Neural cell (in vitro differentiated cells): ENCODE data around the gene RSU1. TPM values are rescaled to one million over a fixed set of nuclear protein-coding genes. Genes with fewer than 3 reads are reported as not detected.

Source experiments
- H2AFZ ChIP-seq: fragments of 200-600, 300-800 bp; sonication (generic), shearing (Covaris generic); 2 replicates; pipeline ENCODE4 v1.6.0; 2014; ENCODE audit warnings: low read depth, mild to moderate bottlenecking, antibody characterized with exemption, low read length, moderate library complexity
- H3F3A ChIP-seq: fragments of 200-600 bp; shearing (Covaris generic); 2 replicates; pipeline ENCODE4 v1.6.1; 2016; ENCODE audit warnings: mild to moderate bottlenecking, moderate library complexity, mixed read lengths, antibody characterized with exemption, low read length; ENCODE audit not compliant: insufficient read depth, poor library complexity, severe bottlenecking
- H3K27ac ChIP-seq: fragments of 200-600, 300-800 bp; sonication (generic), shearing (Covaris generic); 2 replicates; pipeline ENCODE4 v1.5.1; 2014; ENCODE audit warnings: mild to moderate bottlenecking, low read length, moderate library complexity
- H3K27me3 ChIP-seq: fragments of 300-800, 200-600 bp; sonication (generic), shearing (Covaris generic); 2 replicates; pipeline ENCODE4 v1.6.0; 2014; ENCODE audit warnings: mild to moderate bottlenecking, low read depth, low read length, moderate library complexity; ENCODE audit not compliant: insufficient read depth
- H3K36me3 ChIP-seq: fragments of 300-800, 200-600 bp; sonication (generic), shearing (Covaris generic); 2 replicates; pipeline ENCODE4 v1.5.1; 2014; ENCODE audit warnings: mild to moderate bottlenecking, antibody characterized with exemption, low read length, moderate library complexity; ENCODE audit not compliant: insufficient read depth
- H3K4me2 ChIP-seq: fragments of 300-800, 200-600 bp; sonication (generic), shearing (Covaris generic); 2 replicates; pipeline ENCODE4 v1.6.0; 2014; ENCODE audit warnings: mild to moderate bottlenecking, low read length
- H3K4me3 ChIP-seq: fragments of 300-800, 200-600 bp; sonication (generic), shearing (Covaris generic); 2 replicates; pipeline ENCODE4 v1.5.1; 2014; ENCODE audit warnings: mild to moderate bottlenecking, low read length, moderate library complexity
- H3K79me2 ChIP-seq: fragments of 200-600 bp; shearing (Covaris generic); replicated peaks from 2 replicates; pipeline ENCODE4 v1.6.0; 2014; ENCODE audit warnings: mild to moderate bottlenecking, low read length, moderate library complexity; ENCODE audit not compliant: insufficient read depth
- H3K9ac ChIP-seq: fragments of 300-800, 200-600 bp; sonication (generic), shearing (Covaris generic); 2 replicates; pipeline ENCODE4 v1.6.1; 2016; ENCODE audit warnings: mild to moderate bottlenecking, low read length, mixed read lengths
- H3K9me2 ChIP-seq: fragments of 200-600 bp; shearing (Covaris generic); 2 replicates; pipeline ENCODE4 v1.6.1; 2016; ENCODE audit warnings: mild to moderate bottlenecking, low read length, mixed read lengths; ENCODE audit not compliant: insufficient read depth
- H3K9me3 ChIP-seq: fragments of 200-600, 300-800 bp; sonication (generic), shearing (Covaris generic); 2 replicates; pipeline ENCODE4 v1.6.1; 2016; ENCODE audit warnings: mild to moderate bottlenecking, mixed run types, low read length, moderate library complexity, mixed read lengths
- H4K20me1 ChIP-seq: fragments of 200-600 bp; shearing (Covaris generic); 2 replicates; pipeline ENCODE4 v1.6.1; 2016; ENCODE audit warnings: mild to moderate bottlenecking, mixed run types; ENCODE audit not compliant: insufficient read depth
- CTCF ChIP-seq: fragments of 450-650 bp; IDR thresholded peaks from 2 replicates; pipeline ENCODE4 v1.5.1; 2014; ENCODE audit warnings: antibody characterized with exemption, mild to moderate bottlenecking, moderate library complexity; ENCODE audit not compliant: poor library complexity, severe bottlenecking
- EP300 ChIP-seq: fragments of 450-650 bp; conservative IDR thresholded peaks from 2 replicates; pipeline ENCODE4 v1.6.1; 2014; ENCODE audit warnings: antibody characterized with exemption, mild to moderate bottlenecking, moderate library complexity; ENCODE audit not compliant: poor library complexity, severe bottlenecking
- EZH2 ChIP-seq: fragments of 200-600, 300-800 bp; shearing (Covaris generic), sonication (generic); IDR thresholded peaks from 2 replicates; pipeline ENCODE4 v1.6.1; 2014; ENCODE audit warnings: antibody characterized with exemption, low read length, borderline replicate concordance, mild to moderate bottlenecking; ENCODE audit not compliant: insufficient read depth, poor library complexity, severe bottlenecking
- MXI1 ChIP-seq: fragments of 450-650 bp; conservative IDR thresholded peaks from 2 replicates; pipeline ENCODE4 v1.6.1; 2014; ENCODE audit warnings: antibody characterized with exemption, mild to moderate bottlenecking; ENCODE audit not compliant: poor library complexity, severe bottlenecking
- POLR2AphosphoS5 ChIP-seq: IDR thresholded peaks from 2 replicates; pipeline ENCODE4 v1.6.1; 2012
- RAD21 ChIP-seq: fragments of 450-650 bp; conservative IDR thresholded peaks from 2 replicates; pipeline ENCODE4 v1.6.1; 2014; ENCODE audit warnings: antibody characterized with exemption, mild to moderate bottlenecking, moderate library complexity
- REST ChIP-seq: IDR thresholded peaks from 2 replicates; pipeline ENCODE4 v1.6.1; 2012; ENCODE audit warnings: borderline replicate concordance
- SMC3 ChIP-seq: fragments of 450-650 bp; conservative IDR thresholded peaks from 2 replicates; pipeline ENCODE4 v1.6.1; 2014; ENCODE audit warnings: antibody characterized with exemption, mild to moderate bottlenecking, moderate library complexity; ENCODE audit not compliant: poor library complexity
- TAF1 ChIP-seq: IDR thresholded peaks from 2 replicates; pipeline ENCODE4 v1.6.1; 2012; ENCODE audit warnings: low read depth
- polyA plus RNA-seq: library from polyadenylated mRNA; depleted of rRNA; stranded (reverse); fragments of >200 nt; gene quantifications from 2 replicates; pipeline ENCODE4 v1.2.3, GENCODE V29; 2014

The RSU1 gene
- polyA plus RNA-seq, 1 donor from 2014 or later = 18.7 TPM

DNA sequence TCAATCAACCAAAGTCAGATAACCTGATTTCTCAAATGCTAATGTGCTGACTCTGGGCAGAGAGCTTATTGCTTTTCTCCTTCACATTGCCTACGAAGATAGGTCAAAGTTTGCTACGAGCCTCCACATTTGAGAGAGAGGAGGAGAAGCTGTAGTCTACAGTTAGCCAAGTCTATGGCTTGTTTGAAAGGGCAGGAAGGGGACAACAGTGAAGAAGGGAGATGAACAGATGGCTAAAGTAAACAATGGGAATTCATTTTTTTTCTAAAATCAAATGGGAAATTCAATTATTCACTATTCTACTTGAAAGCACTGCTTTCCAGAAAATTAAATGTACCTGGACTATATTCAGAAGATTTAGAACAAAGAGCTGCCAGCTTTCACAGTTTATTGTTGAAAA is 168.9 kb downstream of the RSU1 start:
- H3K9me3 ChIP-seq = no peaks in the 10 kb centered on the region
- no peak for TF ChIP-seq TAF1
- H3K4me2 ChIP-seq = no peak overlapping the region
- no peak overlapping the region for H3K4me3 ChIP-seq
- H4K20me1 ChIP-seq = no peaks in the 10 kb centered on the region
- H3K27ac ChIP-seq = no peak overlapping the region
- H3F3A ChIP-seq = no peaks in the 10 kb centered on the region
- H2AFZ ChIP-seq = no peak overlapping the region
- H3K36me3 ChIP-seq = no peaks in the 10 kb centered on the region
- H3K27me3 ChIP-seq = no peaks in the 10 kb centered on the region
- H3K9me2 ChIP-seq = no peaks in the 10 kb centered on the region
- no peak overlapping the region for H3K9ac ChIP-seq
- no peaks in the 10 kb centered on the region for H3K79me2 ChIP-seq

DNA sequence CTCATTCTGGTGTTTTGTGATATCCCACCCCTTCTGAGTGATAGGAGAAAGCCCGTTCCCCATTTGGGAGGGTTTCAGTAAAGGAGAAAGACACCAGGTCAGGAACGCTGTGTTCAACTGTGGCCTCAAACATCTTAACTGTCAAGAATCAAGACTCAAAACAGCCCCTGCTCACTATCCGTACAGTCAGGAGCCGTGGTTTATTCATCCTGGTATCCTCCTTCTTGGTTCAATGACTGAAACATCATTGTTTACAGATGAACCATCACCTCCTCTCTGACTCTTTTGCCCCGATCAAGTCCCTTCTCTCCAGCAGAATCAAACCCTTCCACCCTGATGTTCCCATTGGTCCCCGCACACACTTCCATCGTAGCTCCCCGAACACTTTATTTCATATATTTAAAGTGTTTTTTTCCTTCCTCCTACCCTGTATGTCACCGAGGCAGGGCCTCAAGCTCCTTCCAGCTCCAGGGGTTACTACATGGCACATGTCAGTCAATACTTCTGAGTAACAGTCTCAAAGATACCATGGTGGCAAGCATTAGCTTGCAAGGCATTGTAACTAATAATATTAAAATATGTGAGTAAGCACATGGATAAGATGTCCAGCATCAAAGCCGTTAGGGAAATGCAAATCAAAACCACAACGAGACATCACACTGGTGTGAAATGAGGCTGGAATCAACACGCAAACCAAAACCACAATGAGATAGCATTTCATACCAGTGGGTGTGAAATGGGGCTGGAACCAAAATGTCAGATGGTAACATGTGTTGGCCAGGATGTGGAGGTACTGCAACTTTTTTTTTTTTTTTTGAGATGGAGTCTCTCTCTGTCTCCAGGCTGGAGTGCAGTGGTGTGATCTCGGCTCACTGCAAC is 170.8 kb downstream of the RSU1 start:
- Histone ChIP-seq H3K4me3 (no peak overlapping the region), H3K4me2 (no peak overlapping the region), H3K27me3 (no peaks in the 10 kb centered on the region), H3K27ac (no peak overlapping the region), H4K20me1 (no peaks in the 10 kb centered on the region), H3K9me3 (no peaks in the 10 kb centered on the region), H3K9ac (no peak overlapping the region), H3F3A (no peaks in the 10 kb centered on the region), H3K9me2 (no peaks in the 10 kb centered on the region), H3K79me2 (no peaks in the 10 kb centered on the region), H2AFZ (no peak overlapping the region), H3K36me3 (no peaks in the 10 kb centered on the region)
- TF ChIP-seq TAF1 (no peak), CTCF (no peak), SMC3 (no peak), RAD21 (no peak), REST (no peak), EZH2 (no peak), EP300 (no peak), POLR2AphosphoS5 (no peak), MXI1 (no peak)
